ENCODE measurements around the gene CCDC30.

The CCDC30 gene

DNA sequence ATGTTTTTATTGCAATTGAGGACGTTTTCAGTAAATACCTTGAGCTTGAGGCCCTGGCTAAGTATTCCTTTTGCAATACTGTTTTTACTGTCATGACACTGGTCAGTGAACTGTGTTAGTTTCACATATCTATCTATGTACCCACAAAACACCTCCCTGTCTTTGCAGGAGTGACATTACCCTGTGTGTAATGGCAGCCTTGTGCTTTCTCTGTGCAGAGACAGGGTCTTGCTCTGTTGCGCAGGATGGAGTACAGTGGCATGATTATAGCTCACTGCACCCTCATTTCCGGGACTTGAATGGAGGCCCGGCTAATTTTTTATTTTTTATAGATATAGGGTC lies 228.0 kb downstream of the CCDC30 start:
- no peaks in the 10 kb centered on the region for H3K27me3 ChIP-seq (ENCODE audit: control insufficient read depth, insufficient read depth, low read length)
- no peak overlapping the region for H3K9ac ChIP-seq (ENCODE audit: low read depth, low read length)
- no peak overlapping the region for H3K4me3 ChIP-seq (ENCODE audit: low read depth, low read length)
- H3K36me3 ChIP-seq (ENCODE audit: control insufficient read depth, insufficient read depth, low read length) = peaks cover 74% of the 10 kb centered on the region
- H3K9me3 ChIP-seq (ENCODE audit: control insufficient read depth, insufficient read depth, low read length) = no peaks in the 10 kb centered on the region
- H3K4me1 ChIP-seq (ENCODE audit: control insufficient read depth, insufficient read depth, low read length) = peaks cover 37% of the 10 kb centered on the region
- no peak overlapping the region for H3K27ac ChIP-seq (ENCODE audit: low read depth, low read length)

DNA sequence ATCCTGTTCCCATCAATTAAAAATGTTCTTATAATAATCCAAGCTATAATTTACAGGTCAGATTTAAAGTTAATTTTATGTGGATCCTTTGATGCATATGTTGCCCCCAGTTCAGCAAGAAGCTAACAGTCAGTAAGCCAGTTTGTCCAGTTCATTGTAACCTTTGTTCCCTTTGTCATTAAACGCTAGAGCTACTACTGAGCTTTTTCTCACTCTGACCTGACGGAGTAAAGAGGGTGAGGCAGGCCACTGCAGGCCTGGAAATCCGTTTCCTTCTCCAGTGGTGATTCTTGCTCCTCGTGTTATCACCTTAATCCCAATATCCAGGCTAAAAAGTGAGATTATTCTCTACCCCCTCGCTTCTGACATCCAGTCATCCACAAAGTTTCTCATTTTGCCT lies 229.4 kb downstream of the CCDC30 start:
- no peak overlapping the region for H3K4me3 ChIP-seq (ENCODE audit: low read depth, low read length)
- H3K9ac ChIP-seq (ENCODE audit: low read depth, low read length) = peak overlapping the region; percentile 26; the same call in 1 of the 2 replicates
- peaks cover 30% of the 10 kb centered on the region for H3K4me1 ChIP-seq (ENCODE audit: control insufficient read depth, insufficient read depth, low read length)
- H3K9me3 ChIP-seq (ENCODE audit: control insufficient read depth, insufficient read depth, low read length) = no peaks in the 10 kb centered on the region
- no peaks in the 10 kb centered on the region for H3K27me3 ChIP-seq (ENCODE audit: control insufficient read depth, insufficient read depth, low read length)
- H3K27ac ChIP-seq (ENCODE audit: low read depth, low read length) = peak overlapping the region; percentile 17
- H3K36me3 ChIP-seq (ENCODE audit: control insufficient read depth, insufficient read depth, low read length) = peaks cover 76% of the 10 kb centered on the region

DNA sequence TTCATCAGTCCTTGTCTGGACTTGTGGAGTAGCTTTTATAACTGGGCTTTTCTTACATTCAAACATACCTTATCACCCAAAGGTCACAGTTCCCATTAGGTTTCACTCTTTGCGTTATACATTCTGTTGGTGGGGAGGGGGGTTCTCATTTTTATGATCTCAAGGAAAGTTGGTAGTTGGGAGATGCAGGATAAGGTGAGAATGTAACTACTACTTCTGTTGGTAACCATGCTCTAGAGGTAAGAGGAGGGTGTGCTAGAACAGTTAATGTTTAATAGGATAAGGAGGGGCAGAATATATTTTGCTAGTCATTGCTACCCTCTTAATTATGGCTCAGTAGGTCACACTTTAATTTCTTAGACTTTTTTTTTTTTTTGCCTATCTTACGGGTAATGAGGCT lies 229.8 kb downstream of the CCDC30 start:
- H3K9ac ChIP-seq (ENCODE audit: low read depth, low read length) = peak overlapping the region; percentile 26; the same call in 1 of the 2 replicates
- H3K36me3 ChIP-seq (ENCODE audit: control insufficient read depth, insufficient read depth, low read length) = peaks cover 76% of the 10 kb centered on the region
- no peak overlapping the region for H3K4me3 ChIP-seq (ENCODE audit: low read depth, low read length)
- H3K27me3 ChIP-seq (ENCODE audit: control insufficient read depth, insufficient read depth, low read length) = no peaks in the 10 kb centered on the region
- H3K27ac ChIP-seq (ENCODE audit: low read depth, low read length) = peak overlapping the region; percentile 17
- H3K4me1 ChIP-seq (ENCODE audit: control insufficient read depth, insufficient read depth, low read length) = peaks cover 30% of the 10 kb centered on the region
- H3K9me3 ChIP-seq (ENCODE audit: control insufficient read depth, insufficient read depth, low read length) = no peaks in the 10 kb centered on the region

DNA sequence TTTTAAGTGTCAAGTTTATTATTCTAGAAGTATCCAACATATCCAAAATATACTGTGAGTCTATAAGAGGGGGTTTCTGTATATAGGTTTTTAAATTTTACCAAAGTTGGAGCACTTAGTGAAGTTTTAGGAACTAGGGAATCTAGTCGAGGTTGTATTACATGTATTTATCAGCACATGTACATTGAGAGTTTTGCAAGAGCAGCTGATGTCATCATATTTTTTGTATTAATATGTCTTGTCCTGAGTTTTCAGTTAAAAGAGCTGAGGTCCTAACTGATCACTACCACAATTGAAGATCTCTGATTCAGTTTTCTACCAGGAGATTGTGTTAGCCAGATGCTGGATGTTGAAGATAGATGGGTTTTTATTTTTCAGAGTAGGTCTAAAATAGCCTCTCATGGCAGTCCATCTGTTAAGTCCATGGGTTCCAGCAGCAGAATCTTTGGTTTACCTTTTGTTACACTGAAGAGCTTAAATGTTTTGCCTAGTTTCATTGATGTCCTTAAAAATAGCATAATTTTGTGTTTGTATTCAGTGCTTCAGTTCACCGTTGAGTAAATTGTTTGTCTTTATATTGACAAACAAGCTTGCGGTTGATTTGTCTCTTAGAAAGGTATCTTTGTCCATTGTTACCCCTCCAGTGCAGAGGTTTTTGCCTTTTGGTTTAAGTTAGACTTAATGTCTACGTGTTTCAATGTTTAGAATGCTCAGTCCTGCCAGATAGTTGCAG lies 235.2 kb downstream of the CCDC30 start:
- Histone ChIP-seq H3K4me3 (ENCODE audit: low read depth, low read length) (no peak overlapping the region), H3K27ac (ENCODE audit: low read depth, low read length) (no peak overlapping the region), H3K9ac (ENCODE audit: low read depth, low read length) (no peak overlapping the region), H3K4me1 (ENCODE audit: control insufficient read depth, insufficient read depth, low read length) (0 out of 2 replicates have a peak, but pooled peaks cover 2% of the 10 kb centered on the region), H3K36me3 (ENCODE audit: control insufficient read depth, insufficient read depth, low read length) (peaks cover 100% of the 10 kb centered on the region), H3K27me3 (ENCODE audit: control insufficient read depth, insufficient read depth, low read length) (no peaks in the 10 kb centered on the region), H3K9me3 (ENCODE audit: control insufficient read depth, insufficient read depth, low read length) (no peaks in the 10 kb centered on the region)

DNA sequence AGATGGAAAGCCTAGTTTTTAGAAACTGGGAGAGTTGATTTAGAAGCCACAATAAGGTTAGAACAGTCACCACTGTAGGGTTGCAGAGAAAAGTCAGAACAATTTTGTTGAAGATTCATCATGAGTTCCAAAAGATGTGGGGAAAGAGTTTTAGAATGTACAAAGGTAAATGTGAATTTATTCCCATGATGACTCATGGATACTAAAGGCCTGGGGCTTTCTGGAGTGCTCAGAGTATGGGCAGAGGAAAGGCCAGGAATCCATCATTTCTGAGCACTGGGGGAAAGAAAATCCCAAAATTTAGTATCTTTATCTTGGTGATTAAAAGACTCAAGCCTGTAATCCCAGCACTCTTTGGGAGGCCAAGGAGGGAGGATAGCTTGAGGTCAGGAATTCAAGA lies 236.9 kb downstream of the CCDC30 start:
- H3K27ac ChIP-seq (ENCODE audit: low read depth, low read length) = no peak overlapping the region

DNA sequence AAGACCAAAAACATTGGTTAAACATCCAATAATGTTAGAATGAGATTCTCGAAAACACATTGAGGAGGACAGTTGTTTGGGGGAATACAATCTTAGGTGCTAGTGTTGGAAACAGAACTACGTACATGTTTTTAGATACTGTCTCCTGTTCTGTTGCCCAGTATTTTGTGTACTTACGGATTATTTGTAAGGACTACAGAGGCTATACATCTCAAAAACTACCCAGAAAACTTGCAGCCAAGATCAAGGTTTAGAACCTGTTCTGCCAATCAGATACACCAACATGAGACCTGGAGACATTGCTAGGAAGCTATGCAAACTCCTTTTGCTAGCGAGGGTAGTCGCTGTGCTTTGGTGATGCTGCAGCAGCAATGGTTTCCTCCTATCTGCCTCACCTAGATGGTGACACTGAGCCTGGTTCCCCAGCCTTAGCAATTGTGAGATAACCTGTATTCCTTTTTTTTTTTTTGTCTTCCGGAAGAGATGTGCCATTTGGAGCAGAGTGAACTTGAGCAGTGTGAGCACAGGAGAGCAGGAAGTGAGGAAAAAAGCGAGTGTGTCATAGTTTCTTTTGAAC lies 240.9 kb downstream of the CCDC30 start:
- Histone ChIP-seq H3K4me3 (ENCODE audit: low read depth, low read length) (no peak overlapping the region), H3K36me3 (ENCODE audit: control insufficient read depth, insufficient read depth, low read length) (peaks cover 89% of the 10 kb centered on the region), H3K27ac (ENCODE audit: low read depth, low read length) (no peak overlapping the region), H3K9me3 (ENCODE audit: control insufficient read depth, insufficient read depth, low read length) (no peaks in the 10 kb centered on the region), H3K9ac (ENCODE audit: low read depth, low read length) (no peak overlapping the region), H3K4me1 (ENCODE audit: control insufficient read depth, insufficient read depth, low read length) (no peaks in the 10 kb centered on the region), H3K27me3 (ENCODE audit: control insufficient read depth, insufficient read depth, low read length) (no peaks in the 10 kb centered on the region)

More for the DNA sequence above, 236.9 kb downstream of the CCDC30 start:
- Histone ChIP-seq H3K9ac (ENCODE audit: low read depth, low read length) (no peak overlapping the region), H3K9me3 (ENCODE audit: control insufficient read depth, insufficient read depth, low read length) (no peaks in the 10 kb centered on the region), H3K27me3 (ENCODE audit: control insufficient read depth, insufficient read depth, low read length) (no peaks in the 10 kb centered on the region), H3K4me3 (ENCODE audit: low read depth, low read length) (no peak overlapping the region), H3K4me1 (ENCODE audit: control insufficient read depth, insufficient read depth, low read length) (no peaks in the 10 kb centered on the region), H3K36me3 (ENCODE audit: control insufficient read depth, insufficient read depth, low read length) (peaks cover 100% of the 10 kb centered on the region)

Data from HUES48 (cell line).